Stimulated activated CD4-positive, alpha-beta T cell treated with anti-CD3 and anti-CD28 coated beads, Interleukin-1b, Interleukin-23, amount 100 ng/mL, for 24 hours (primary cell): ENCODE measurements around the gene RFC1.
"Not testable (repeated sequence)": the region's sequence is repeated elsewhere in the genome, so short reads cannot be mapped to it uniquely, and the experiment has no call there.

ENCODE experiments used
- DNase-seq, 4 experiments: peaks; one replicate each; pipeline ENCODE4 v3.0.0-alpha.2; 2020; ENCODE audit warnings: low read depth in 4 of 4, low spot score in 1 of 4

RFC1 gene

DNA sequence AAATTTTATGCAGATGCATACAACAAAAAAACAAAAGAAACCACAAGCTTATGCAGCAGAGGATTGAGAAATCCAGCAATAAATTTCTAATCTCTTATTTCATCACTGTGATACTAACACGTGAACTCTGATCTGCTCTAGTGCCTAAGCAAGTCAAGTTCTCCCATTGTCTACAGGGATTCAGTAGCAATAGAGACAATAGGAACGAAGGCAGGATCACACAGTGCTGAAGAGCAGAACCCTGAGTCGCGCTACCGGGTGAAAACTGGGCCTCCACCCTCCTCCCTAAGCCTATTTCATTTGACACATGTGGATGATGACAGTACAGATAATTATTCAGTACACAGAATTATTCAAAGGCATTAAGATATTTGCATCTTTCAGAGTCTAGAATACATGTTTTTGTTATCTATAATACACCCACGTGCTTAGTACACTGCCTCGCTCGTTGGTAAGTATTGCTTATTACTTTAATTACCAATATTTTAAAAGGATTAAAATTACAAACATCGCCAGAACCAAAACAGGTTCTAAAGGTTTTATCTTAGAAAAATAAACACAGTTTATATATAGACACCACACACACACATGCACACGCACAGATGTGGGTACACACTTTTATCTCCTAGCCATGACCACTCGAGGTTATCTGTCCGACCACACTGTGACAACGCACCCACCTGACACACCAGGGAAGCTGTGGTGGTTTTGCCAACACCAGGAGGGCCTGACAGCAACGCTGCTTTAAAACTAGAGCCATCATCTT, 60.1 kb downstream of the RFC1 start:
- no peak for DNase-seq

- no peak for DNase-seq
Measured at GRCh38 chr4:39304651-39305050, 61.5 kb downstream of the RFC1 start.

- DNase-seq, result no peak
Measured at GRCh38 chr4:39303871-39304270, 62.3 kb downstream of the RFC1 start.

DNA sequence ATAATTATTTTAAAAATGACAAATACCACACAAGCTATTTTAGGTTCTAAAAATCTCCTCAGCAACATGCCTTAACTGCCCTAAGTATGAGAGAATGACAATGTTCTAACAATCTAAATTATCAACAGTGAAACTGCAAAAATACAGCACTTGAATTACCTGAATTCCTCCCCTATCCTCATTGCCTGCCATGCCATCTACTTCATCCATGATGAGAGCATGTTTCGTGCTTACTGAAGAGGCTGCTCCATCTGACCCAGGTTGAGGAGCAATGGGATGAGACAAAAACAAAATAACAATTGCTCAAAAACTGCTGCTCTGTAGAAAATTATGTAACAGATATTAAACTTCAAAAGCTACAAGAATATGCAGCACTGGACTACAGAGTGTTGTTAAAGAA, 63.3 kb downstream of the RFC1 start:
- DNase-seq, result no peak

DNA sequence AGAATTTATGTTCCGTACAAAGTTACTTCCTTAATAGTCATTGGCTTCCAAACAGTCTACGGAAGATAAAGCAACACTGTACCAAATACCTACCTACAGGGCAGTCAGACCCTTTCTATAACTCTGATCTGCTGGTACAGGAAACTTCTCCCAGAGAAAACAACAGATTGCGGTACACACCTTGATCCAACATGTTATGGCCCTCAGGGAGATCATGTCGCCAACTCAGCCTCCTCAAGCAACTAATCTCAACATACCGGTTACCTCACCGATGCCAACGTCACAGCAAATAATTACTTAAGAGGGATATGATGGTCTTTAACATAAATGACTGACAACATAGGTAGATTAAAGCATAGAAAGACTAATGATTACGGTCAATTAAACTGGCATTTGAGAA, 70.4 kb downstream of the RFC1 start:
- DNase-seq, result no peak

DNA sequence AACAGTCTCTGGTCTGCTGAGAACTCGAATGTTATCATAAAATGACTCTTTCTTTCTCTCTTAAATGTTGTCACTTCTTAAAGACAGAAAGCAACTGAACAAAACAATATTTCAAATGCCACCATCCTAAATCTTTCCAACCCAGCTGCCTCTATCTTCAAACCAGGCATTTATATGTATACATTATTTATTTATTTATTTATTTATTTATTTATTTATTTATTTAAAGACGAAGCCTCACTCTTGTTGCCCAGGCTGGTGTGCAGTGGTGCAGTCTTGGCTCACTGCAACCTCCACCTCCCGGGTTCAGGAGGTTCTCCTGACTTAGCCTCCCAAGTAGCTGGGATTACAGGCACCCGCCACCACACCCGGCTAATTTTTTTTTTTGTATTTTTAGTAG, 73.7 kb downstream of the RFC1 start:
- DNase-seq, result not testable (repeated sequence)

DNA sequence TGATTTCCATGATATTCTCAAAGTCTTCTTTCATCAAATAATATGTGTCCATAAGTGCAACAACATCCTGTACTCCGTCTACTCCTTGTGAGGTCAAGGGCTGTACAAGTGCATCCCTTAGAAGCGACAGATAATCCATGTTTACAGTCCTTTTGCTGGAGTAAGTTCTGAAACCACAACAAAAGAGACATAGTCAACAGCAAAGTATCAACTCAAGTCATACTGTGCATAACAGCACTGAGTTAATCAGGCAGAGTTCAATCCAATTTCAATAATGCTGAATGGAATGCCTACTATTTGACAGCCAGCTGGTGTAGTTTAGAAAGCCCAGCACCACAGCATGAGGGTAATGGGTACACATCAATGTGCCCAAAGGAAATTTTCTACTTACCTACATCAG, 74.5 kb downstream of the RFC1 start:
- no peak for DNase-seq

DNA sequence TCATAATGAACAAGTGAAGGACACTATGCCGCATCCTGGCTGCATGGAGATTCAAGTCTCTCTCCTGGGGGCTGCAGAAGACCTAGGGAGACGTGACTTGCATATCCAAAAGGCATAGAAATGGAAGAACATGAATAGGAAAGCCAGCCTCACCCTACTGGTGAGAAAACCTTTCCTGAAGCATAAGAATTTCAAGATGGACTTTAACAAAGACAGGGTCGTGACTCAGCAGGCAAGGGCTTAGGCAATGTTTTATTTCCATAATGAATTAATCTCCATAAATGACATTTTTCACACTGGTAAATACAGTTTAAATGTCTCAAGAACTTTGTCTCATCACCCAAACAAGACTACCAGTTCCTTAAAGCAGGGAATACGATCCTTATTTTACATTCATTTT, 78.9 kb downstream of the RFC1 start:
- DNase-seq, result no peak

DNA sequence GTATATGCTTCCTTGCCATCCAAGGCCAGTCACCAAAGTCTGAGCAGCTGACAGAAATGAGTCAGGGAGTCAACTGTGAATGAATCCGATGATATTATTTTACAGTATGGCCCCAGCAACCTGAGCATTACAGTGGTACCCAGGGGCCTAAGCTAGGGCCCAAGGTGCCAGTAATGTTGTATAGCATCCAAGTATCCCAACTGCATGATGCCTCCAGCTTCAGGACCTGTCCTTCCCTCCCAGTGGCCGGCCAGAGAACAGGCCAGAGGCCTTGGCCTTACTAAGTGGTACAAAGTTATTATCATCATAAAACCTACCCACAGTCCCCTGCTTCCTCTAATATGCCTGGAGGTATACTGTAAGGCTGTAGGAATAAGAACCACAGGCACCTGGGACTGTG, 79.9 kb downstream of the RFC1 start:
- no peak for DNase-seq

DNA sequence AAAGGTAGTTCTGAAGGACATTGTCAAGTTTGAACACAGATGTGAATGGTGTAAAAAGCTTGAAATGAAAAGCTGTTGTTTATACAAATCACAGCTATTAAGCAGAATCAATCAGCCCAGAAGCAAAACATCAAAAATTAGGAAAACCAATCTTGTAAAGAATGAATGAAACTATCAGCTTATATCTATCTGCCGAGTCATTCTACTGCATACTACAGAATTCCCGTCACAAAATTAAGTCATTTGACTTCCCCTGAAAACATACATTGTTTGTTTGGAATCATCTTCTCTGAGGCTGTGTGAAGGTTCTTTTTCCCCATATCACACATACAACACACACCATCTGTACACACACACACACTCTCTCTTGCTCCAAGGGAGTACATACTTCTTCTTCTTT, 80.3 kb downstream of the RFC1 start:
- no peak for DNase-seq

DNA sequence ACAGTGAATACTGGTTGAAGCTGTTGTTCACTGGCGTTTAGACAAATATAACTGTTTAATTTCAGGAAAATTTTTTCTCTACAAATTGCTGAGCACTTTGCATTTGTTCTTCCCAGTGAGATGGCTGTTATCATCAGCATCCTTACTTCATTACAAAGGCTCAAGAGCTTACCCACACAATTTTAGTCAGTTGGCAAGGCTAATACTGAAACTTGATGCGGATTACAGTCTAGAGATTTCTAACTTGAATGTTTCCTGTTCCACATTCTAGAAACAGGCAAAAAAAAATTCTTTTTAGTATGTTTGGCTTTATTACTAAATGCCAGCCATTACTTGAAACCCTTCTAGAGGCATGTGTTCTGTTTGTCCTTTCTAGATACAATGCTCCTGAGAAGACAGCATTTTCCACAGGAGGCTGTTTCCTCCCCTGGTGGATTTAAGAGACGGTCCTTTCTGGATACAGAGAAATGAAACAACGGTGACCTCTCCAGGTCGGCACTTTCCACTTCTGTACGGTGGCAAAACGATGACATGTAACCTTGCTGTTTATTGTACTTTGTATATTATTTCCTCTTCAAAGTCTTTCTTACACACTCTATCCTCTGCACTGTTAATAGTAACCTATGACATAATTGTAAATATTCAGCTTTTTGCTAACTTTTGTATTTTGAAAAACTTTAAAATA, 80.9 kb downstream of the RFC1 start:
- DNase-seq, result no peak

GRCh38 chr4:39280770-39281169, 85.4 kb downstream of the RFC1 start:
- DNase-seq, result no peak

DNA sequence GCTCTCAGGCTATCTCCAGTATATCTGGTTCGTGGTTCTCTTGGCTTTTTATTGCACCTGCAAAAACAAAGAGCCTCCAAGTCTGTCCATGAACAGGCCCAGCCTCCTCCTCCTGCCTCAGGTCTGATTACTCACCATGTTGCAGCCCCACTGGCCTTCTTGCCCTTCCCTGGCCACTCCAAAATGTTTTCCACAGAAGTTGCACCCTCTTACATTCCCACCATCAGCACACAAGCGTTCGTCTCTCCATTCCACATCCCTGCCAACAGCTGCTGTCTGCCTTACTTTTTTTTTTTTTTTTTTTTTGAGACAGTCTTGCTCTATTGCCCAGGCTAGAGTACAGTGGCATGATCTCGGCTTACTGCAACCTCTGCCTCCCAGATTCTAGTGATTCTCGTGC, 86.7 kb downstream of the RFC1 start:
- DNase-seq, result no peak

GRCh38 chr4:39278476-39278875, 87.7 kb downstream of the RFC1 start:
- DNase-seq, result no peak

DNA sequence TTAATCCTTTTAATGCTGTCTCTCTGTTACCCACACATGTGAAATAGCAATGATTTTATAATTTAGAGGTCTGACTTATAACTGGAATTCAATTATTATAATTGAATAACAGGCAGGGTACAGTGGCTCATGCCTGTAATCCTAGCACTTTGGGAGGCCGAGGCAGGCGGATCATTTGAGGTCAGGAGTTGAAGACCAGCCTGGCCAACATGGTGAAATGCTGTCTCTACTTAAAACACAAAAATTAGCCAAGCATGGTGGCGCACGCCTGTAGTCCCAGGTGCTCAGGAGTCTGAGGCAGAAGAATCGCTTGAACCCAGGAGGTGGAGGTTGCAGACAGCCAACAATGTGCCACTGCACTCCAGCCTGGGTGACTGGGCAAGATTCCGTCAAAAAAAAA, 88.5 kb downstream of the RFC1 start:
- DNase-seq, result not testable (repeated sequence)

DNA sequence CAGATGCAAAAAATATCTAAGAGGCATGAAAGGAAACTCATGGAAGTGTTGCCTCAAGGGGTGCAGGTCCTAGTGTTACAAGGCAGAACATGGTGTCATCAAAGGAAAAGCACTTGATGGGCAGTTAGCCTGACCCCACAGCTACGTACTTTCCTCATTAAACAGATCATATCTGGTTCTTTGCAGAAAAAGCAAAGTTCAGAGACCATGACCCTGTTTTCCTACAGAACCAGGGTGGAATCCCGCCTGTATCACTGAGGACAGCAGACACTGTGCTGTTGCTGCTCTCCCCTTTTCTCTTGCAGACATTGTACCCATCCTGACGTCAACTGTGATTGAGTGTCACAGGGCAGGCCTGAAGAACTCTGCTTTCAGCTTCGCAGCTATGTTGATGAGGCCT, 91.7 kb downstream of the RFC1 start:
- DNase-seq, result no peak

DNA sequence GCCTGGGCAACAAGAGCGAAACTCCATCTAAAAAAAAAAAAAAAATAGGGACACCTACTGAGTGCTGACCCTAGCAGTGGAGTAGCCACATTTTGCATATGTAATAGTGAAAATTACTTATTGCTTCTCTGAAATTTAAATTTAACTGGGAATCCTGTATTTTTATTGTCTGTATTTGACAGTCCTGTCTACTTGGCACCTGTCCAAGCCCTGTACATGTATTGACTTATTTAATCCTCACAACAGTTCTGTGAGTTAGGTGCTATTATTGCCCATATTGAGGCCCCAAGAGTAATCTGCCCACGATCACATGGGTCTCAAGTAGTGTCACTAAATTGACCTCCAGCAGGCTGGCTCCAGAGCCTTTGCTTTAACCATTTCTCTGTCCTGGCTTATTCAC, 102.3 kb downstream of the RFC1 start:
- DNase-seq, result no peak

DNA sequence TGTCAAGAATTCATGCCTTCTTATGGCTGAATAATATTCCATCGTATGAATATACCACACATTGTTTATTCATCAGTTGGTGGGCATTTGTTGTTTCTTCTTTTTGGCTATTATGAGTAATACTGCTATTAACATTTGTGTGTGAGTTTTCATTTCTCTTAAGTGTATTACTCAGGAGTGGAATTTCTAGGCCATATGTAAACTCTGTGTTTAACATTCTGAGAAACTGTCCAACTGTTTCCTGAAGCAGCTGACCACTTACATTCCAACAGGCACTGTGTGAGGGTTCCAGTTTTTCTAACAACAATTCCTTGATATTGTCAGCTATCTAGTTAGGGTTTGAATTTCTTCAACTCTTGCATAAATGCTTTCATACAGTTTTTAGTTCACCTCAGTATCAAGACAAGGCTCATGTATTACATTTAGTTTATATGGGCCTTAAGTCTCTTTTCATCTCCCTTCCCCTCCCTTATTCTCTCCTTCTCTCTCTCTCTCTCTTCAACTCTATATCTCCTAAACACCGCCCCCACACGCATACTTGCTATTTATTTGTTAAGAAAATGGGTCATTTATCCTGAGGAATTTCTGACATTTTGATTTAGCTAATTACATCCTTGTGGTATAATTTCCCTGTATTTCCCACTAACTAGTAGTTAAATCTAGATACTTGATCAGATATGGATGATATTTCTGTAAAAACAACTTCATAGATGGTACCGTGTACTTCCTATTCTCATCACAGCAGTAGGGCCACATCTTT, 106.4 kb downstream of the RFC1 start:
- DNase-seq, result no peak

GRCh38 chr4:39256436-39256835, 109.7 kb downstream of the RFC1 start:
- no peak for DNase-seq

DNA sequence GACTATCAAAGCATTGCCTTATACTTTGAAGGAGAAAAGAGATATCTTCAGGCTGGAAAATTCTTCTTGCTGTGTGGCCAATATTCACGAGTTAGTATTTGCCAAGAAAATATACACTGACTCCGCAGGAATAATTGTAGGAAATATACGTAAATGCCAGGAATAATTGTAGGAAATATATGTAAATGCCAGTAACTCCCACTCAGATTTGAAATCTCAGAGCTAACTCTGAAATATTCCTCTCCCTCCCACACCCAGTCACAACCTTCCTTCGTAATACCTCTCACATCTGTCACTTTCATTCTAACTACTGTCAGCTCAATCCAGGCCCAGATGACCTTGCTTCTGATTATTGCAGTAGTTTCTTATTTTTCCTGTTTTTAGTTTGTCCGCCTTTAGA, 110.3 kb downstream of the RFC1 start:
- no peak for DNase-seq

DNA sequence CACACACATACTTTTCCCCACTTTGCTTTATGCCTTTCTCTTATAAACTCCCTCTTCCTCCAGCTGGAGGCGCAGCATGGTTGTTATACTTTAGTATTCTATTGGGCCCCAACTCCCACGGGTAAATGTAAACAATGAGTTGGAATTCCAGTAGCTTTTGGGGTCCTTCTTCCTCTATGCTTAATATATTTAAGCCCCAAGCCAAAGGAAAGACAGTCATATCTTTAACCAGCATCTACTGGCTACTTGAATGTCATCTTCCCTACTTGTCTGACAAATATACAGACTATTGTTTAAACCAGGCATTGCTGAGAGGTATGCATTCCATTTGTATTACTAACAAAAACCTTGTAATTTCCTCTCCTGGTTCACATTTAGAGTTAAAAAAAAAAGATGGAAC, 110.9 kb downstream of the RFC1 start:
- no peak for DNase-seq

DNA sequence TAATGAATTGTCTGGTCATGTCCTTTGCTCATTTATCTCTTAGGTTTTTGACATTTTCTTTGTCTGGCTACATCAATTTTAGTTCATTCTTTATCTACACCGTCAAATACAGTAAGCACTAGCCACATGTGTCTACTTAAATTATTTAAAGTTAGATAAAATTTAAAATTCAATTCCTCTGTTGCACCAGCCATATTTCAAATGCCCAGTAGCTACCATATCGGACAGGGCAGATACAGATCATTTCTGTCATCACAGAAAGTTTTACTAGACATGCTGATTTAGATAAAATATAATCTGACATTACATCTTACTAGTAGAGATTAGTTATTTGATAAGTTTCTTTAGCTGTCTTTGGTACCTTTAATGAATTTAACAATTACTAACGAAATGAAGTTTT, 122.7 kb downstream of the RFC1 start:
- DNase-seq, result no peak
